Esophagus squamous epithelium (tissue), 5 donors: Measurements from ENCODE around the gene COMMD3. TPM values are rescaled to one million over a fixed set of nuclear protein-coding genes. Genes with fewer than 3 reads are reported as not detected.

Experiments
- DNase-seq: peaks from one replicate; lab custom pipeline; 2025; lab: John Stamatoyannopoulos, UW
- H3K27ac ChIP-seq, 4 donors: fragments of 200-600 bp; sonication (generic); one replicate each; pipeline ENCODE4 v1.5.1; 2016 to 2019; ENCODE audit warnings: mild to moderate bottlenecking in 1 of 4
- H3K27me3 ChIP-seq, 4 donors: fragments of 200-600 bp; sonication (generic); 1 replicate in 3 of 4; 2 replicates in 1 of 4; pipeline versions ENCODE4 v1.5.1 to v1.6.0; 2017 to 2021; ENCODE audit warnings: antibody characterized with exemption in 1 of 4
- H3K36me3 ChIP-seq, 3 donors: fragments of 200-600 bp; sonication (generic); one replicate each; pipeline ENCODE4 v1.5.1; 2016 to 2019
- H3K4me1 ChIP-seq, 3 donors: fragments of 200-600 bp; sonication (generic); one replicate each; pipeline ENCODE4 v1.5.1; 2017 to 2019
- H3K4me3 ChIP-seq, 4 donors: fragments of 200-600 bp; sonication (generic); 1 replicate in 3 of 4; 2 replicates in 1 of 4; pipeline ENCODE4 v1.5.1; 2016 to 2019; ENCODE audit warnings: mild to moderate bottlenecking in 2 of 4, moderate library complexity in 1 of 4
- H3K9me3 ChIP-seq, 3 donors: fragments of 200-600 bp; sonication (generic); one replicate each; pipeline ENCODE4 v1.5.1; 2016 to 2019
- CTCF ChIP-seq, 6 experiments: fragments of 450-650 bp in 4 of 6; fragments of 200-600 bp in 2 of 6; sonication (generic) in 2 of 6; IDR thresholded peaks; one replicate each; pipeline ENCODE4 v1.5.1; 2016 to 2019; ENCODE audit warnings: antibody characterized with exemption in 6 of 6, mild to moderate bottlenecking in 4 of 6, moderate library complexity in 4 of 6
- POLR2A ChIP-seq, 4 donors: fragments of 450-650 bp; IDR thresholded peaks; one replicate each; pipeline ENCODE4 v1.6.1; 2017; ENCODE audit warnings: antibody characterized with exemption in 4 of 4, mild to moderate bottlenecking in 4 of 4, moderate library complexity in 3 of 4
- WGBS, 2 donors: methylation state at CpG; one replicate each; pipeline ENCODE4 v1.1.5; 2018; 5-methylcytosine and 5-hydroxymethylcytosine counted together
- intact Hi-C: fragments of 100-400 bp; cut with DNase I; formaldehyde crosslinking; loops from one replicate; pipeline ENCODE4 v1.15.0; 2022
- total RNA-seq, 4 donors: library from RNA; depleted of rRNA; stranded (reverse); fragments of >200 nt; gene quantifications; one replicate each; pipeline ENCODE4 v1.1.0, GENCODE V29; 2016
- donor health status: DM: yes; HTN: yes; CAD: no.

Gene COMMD3
- total RNA-seq, 4 donors from 2014 or later: 14.9 to 31.4 (median 24.2) TPM

GRCh38 chr10:22314852-22315251 is 1.3 kb upstream of the COMMD3 start:
- 57 to 66% methylated on average over 2 of the region's 2 CpGs for WGBS, 2 donors
- TF ChIP-seq POLR2A (IDR thresholded peaks at IDR 0.05) (no peak), CTCF (IDR thresholded peaks at IDR 0.05) (no peak)
- no peaks in the 10 kb centered on the region for H3K9me3 ChIP-seq
- no peak overlapping the region for H3K27ac ChIP-seq
- H3K27me3 ChIP-seq: no peaks in the 10 kb centered on the region
- intact Hi-C loops: loop anchor here (10.0 kb wide), 1 partner anchor 60 kb away; no protein-coding TSS in a partner anchor
- DNase-seq: no peak
- peaks cover 0 to 41% (median 4%) of the 10 kb centered on the region in 3 donors for H3K4me1 ChIP-seq
- no peak overlapping the region for H3K4me3 ChIP-seq
- H3K36me3 ChIP-seq: no peaks in the 10 kb centered on the region

GRCh38 chr10:22315455-22316285 is 518 bp upstream of the COMMD3 start:
- peak overlapping the region; percentile 89 to 95 (median 94) for H3K27ac ChIP-seq
- WGBS, 2 donors: 2 to 3% methylated on average over 26 to 30 of the region's 53 CpGs
- peaks cover 0 to 45% (median 8%) of the 10 kb centered on the region in 3 donors for H3K4me1 ChIP-seq
- peak in 1 of 4 donors; percentile 20 for TF ChIP-seq POLR2A (IDR thresholded peaks at IDR 0.05)
- TF ChIP-seq CTCF (IDR thresholded peaks at IDR 0.05): peak in 1 of 6 experiments; percentile 6
- DNase-seq: no peak
- intact Hi-C loops: loop anchor here (10.0 kb wide), 1 partner anchor 61 kb away; no protein-coding TSS in a partner anchor
- H3K36me3 ChIP-seq: no peaks in the 10 kb centered on the region
- H3K27me3 ChIP-seq: no peaks in the 10 kb centered on the region
- peak overlapping the region; percentile 68 to 92 (median 82) for H3K4me3 ChIP-seq
- H3K9me3 ChIP-seq: no peaks in the 10 kb centered on the region

DNA sequence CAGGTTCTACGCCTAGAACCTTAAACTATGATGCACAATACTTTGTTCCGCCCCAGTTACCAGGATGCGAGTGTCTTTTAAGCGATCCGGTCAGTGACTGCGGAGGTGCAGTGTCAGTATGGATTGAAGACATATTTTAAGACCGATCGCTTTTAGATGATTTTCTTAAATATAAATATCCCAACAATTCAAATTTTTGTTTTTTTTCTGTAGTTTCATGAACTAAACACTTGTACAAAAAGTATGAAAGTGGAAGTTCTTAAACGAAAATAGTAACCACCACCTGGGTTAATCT is 835 bp downstream of the COMMD3 start:
- Histone ChIP-seq H3K27ac (peak overlapping the region; percentile 89 to 95 (median 94)), H3K27me3 (peaks cover 0 to 2% (median under 1%) of the 10 kb centered on the region in 4 donors), H3K36me3 (no peaks in the 10 kb centered on the region), H3K9me3 (no peaks in the 10 kb centered on the region), H3K4me3 (peak overlapping the region; percentile 68 to 92 (median 82)), H3K4me1 (peaks cover 0 to 46% (median 8%) of the 10 kb centered on the region in 3 donors)
- TF ChIP-seq POLR2A (IDR thresholded peaks at IDR 0.05) (peak in 1 of 4 donors; percentile 4), CTCF (IDR thresholded peaks at IDR 0.05) (no peak)
- 8 to 9% methylated on average over 9 of the region's 9 CpGs for WGBS, 2 donors
- no peak for DNase-seq
- intact Hi-C loops: loop anchor here (10.0 kb wide), 1 partner anchor 62 kb away; no protein-coding TSS in a partner anchor

GRCh38 chr10:22317771-22318565 is 1.8 kb downstream of the COMMD3 start:
- intact Hi-C loops: loop anchor here (10.0 kb wide), 1 partner anchor 63 kb away; no protein-coding TSS in a partner anchor
- Histone ChIP-seq H3K27ac (peak overlapping the region in 1 of 4 donors; percentile 93), H3K9me3 (no peaks in the 10 kb centered on the region), H3K4me3 (no peak overlapping the region), H3K36me3 (no peaks in the 10 kb centered on the region), H3K27me3 (peaks cover 0 to 11% (median 3%) of the 10 kb centered on the region in 4 donors), H3K4me1 (peaks cover 0 to 55% (median 15%) of the 10 kb centered on the region in 3 donors)
- DNase-seq: no peak
- 72 to 89% methylated on average over 6 of the region's 6 CpGs for WGBS, 2 donors
- no peak for TF ChIP-seq CTCF (IDR thresholded peaks at IDR 0.05)
- no peak for TF ChIP-seq POLR2A (IDR thresholded peaks at IDR 0.05)
